HTR-8/SVneo (cell line): ENCODE data around the gene RIPOR1.

Source experiments
- DNase-seq: peaks from one replicate; pipeline ENCODE4 v3.0.0; 2011; ENCODE audit warnings: low spot score, mixed read lengths; ENCODE audit not compliant: insufficient read length
- FAIRE-seq: peaks from 2 replicates; lab custom pipeline; 2011; peaks lifted over from hg19 to GRCh38; lab: Jason Lieb, UNC

RIPOR1 gene

GRCh38 chr16:67549240-67549639 is 20.6 kb downstream of the RIPOR1 start:
- DNase-seq = no peak
- FAIRE-seq = no peak

GRCh38 chr16:67549936-67550335 is 21.3 kb downstream of the RIPOR1 start:
- FAIRE-seq (no peak), DNase-seq (no peak)

GRCh38 chr16:67551091-67551490 is 22.5 kb downstream of the RIPOR1 start:
- no peak for FAIRE-seq
- no peak for DNase-seq

- DNase-seq = no peak
- no peak for FAIRE-seq
These were observed 23.3 kb downstream of the RIPOR1 start for GRCh38 chr16:67551972-67552371.

- FAIRE-seq = no peak
- no peak for DNase-seq
These were observed 23.8 kb downstream of the RIPOR1 start for GRCh38 chr16:67552476-67552875.

GRCh38 chr16:67555795-67556212 is 27.2 kb downstream of the RIPOR1 start:
- FAIRE-seq (no peak), DNase-seq (peak; percentile 30)

- DNase-seq (no peak), FAIRE-seq (no peak)
These were observed 30.2 kb downstream of the RIPOR1 start for GRCh38 chr16:67558859-67559258.

- no peak for DNase-seq
- FAIRE-seq = no peak
These were observed 32.3 kb downstream of the RIPOR1 start for GRCh38 chr16:67560827-67561342.

GRCh38 chr16:67561501-67561823 is 32.8 kb downstream of the RIPOR1 start:
- DNase-seq (no peak), FAIRE-seq (no peak)

- DNase-seq (peak; percentile 97), FAIRE-seq (peak; percentile 95)
These were observed 33.3 kb downstream of the RIPOR1 start for GRCh38 chr16:67561824-67562525.

- DNase-seq = peak; percentile 80
- peak; percentile 44 for FAIRE-seq
These were observed 33.9 kb downstream of the RIPOR1 start, which contains the start of gene CTCF for GRCh38 chr16:67562526-67562917. TSS of gene CTCF (plus strand) at chr16:67562526. CDS start at chr16:67610833, 48,307 bp downstream.

GRCh38 chr16:67562918-67563707 is 34.5 kb downstream of the RIPOR1 start:
- peak; percentile 64 for FAIRE-seq
- no peak for DNase-seq

GRCh38 chr16:67563708-67564468 is 35.3 kb downstream of the RIPOR1 start:
- DNase-seq (no peak), FAIRE-seq (no peak)

GRCh38 chr16:67565470-67566100 is 37.0 kb downstream of the RIPOR1 start:
- no peak for FAIRE-seq

GRCh38 chr16:67571464-67571863 is 42.8 kb downstream of the RIPOR1 start:
- DNase-seq (no peak), FAIRE-seq (no peak)

More at GRCh38 chr16:67565470-67566100, 37.0 kb downstream of the RIPOR1 start:
- no peak for DNase-seq

- DNase-seq (no peak), FAIRE-seq (no peak)
These were observed 43.4 kb downstream of the RIPOR1 start for GRCh38 chr16:67571981-67572431.

- no peak for FAIRE-seq
- no peak for DNase-seq
These were observed 51.1 kb downstream of the RIPOR1 start for GRCh38 chr16:67579686-67580085.

- FAIRE-seq (no peak), DNase-seq (no peak)
These were observed 51.6 kb downstream of the RIPOR1 start for GRCh38 chr16:67580202-67580601.

GRCh38 chr16:67593288-67593687 is 64.7 kb downstream of the RIPOR1 start:
- DNase-seq (no peak), FAIRE-seq (no peak)

- DNase-seq (no peak), FAIRE-seq (no peak)
These were observed 65.1 kb downstream of the RIPOR1 start for GRCh38 chr16:67593701-67594100.
